HepG2 (cell line): ENCODE results near the gene PFKP.

Source experiments
- RELA ChIP-seq: sonication (generic); formaldehyde crosslinking; IDR thresholded peaks from 2 replicates; pipeline ENCODE4 v1.4.0; 2020; ENCODE audit warnings: missing genetic modification reagents
- ZNF580 ChIP-seq: IDR thresholded peaks from 2 replicates; pipeline ENCODE4 v1.6.1; 2016; ENCODE audit warnings: low read depth, borderline replicate concordance

GRCh38 chr10:3105166-3105565, 37.8 kb downstream of the PFKP start:
- TF ChIP-seq ZNF580 (CRISPR knock-in tag): no peak
- TF ChIP-seq RELA: no peak
